Measurements from ENCODE around the gene CYP8B1. TPM values are rescaled to one million over a fixed set of nuclear protein-coding genes. Genes with fewer than 3 reads are reported as not detected.

The CYP8B1 gene
- total and polyA plus RNA-seq, 2 of the 13 experiments (the other 11 are each of a cell fraction or from before 2014, with no cell fraction given), result 0.58 to 2.0 TPM

DNA sequence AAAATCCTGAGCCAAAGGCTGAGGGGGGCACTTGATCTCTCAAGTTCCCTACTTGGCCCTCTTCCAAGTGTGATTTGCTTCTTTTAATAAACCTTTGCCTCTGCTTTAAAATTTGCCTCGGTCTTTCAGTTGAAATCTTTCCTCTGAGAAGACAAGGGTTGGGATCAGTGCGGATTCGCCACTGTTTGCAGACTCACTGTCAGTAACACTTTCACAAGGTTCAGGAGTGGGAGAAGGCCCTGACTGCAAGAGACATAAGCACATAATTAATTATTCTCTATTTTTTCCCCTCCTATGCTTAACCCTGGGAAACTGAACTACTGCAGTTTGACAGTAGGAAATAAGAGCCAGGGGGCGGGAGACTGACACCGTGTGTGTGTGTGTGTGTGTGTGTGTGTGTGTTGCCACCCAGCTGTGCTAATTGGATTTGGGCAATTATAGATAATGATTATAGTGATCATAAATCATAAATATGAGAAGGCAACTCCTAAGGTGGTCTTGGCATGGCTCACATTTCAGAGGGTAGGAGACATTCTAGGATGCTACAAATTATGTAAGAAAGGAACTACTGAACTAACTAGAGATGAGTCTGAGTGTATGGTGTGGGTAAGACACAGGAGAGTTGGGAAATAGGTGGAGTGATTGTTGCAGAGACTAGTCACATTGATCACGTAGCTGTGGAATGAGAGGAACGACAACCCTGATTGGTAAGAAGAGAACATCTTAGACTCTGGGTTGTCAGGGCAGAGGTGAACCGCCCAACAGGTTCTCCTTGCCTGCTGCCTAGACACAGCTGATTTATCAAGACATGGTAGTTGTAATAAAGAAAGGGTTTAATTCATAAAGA lies 24.8 kb upstream of the CYP8B1 start:
- TF ChIP-seq, protein P1, sequence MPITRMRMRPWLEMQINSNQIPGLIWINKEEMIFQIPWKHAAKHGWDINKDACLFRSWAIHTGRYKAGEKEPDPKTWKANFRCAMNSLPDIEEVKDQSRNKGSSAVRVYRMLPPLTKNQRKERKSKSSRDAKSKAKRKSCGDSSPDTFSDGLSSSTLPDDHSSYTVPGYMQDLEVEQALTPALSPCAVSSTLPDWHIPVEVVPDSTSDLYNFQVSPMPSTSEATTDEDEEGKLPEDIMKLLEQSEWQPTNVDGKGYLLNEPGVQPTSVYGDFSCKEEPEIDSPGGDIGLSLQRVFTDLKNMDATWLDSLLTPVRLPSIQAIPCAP (CRISPR knock-in tag; IDR thresholded peaks at IDR 0.05; ENCODE audit: low read depth), result no peak
- no peak for TF ChIP-seq FOXO1 (CRISPR knock-in tag; IDR thresholded peaks at IDR 0.05)
- no peak for TF ChIP-seq ZNF235 (CRISPR knock-in tag; IDR thresholded peaks at IDR 0.05; ENCODE audit: borderline replicate concordance)
- TF ChIP-seq PTBP1 (IDR thresholded peaks at IDR 0.05; ENCODE audit: low read depth, low read length, poor library complexity, severe bottlenecking), result no peak
- no peak for TF ChIP-seq NFE2 (CRISPR knock-in tag; IDR thresholded peaks at IDR 0.05)
- no peak for TF ChIP-seq SRF (IDR thresholded peaks at IDR 0.05; ENCODE audit: low read depth, low read length)
- TF ChIP-seq EED (CRISPR knock-in tag; IDR thresholded peaks at IDR 0.05), result no peak
- no peak for TF ChIP-seq FOXK1 (CRISPR knock-in tag; IDR thresholded peaks at IDR 0.05; ENCODE audit: borderline replicate concordance, low read depth)
- TF ChIP-seq MATR3 (CRISPR knock-in tag; IDR thresholded peaks at IDR 0.05), result no peak
- no peak for TF ChIP-seq ATAD3A (CRISPR knock-in tag; IDR thresholded peaks at IDR 0.05)
- WGBS (ENCODE audit: low lambda C conversion rate), result 55% methylated on average over 8 of the region's 8 CpGs
- no peaks in the 10 kb centered on the region for H3K9me3 ChIP-seq (ENCODE audit: low read length)
- in situ Hi-C loops (cut with HindIII; ENCODE audit: extremely low pct_ligation_motif_present, low pct_unique_long_range_greater_than_20kb) (no loop called here), intact Hi-C loops (cut with micrococcal nuclease; ENCODE audit: unreplicated experiment) (no loop called here)
- H3K9ac ChIP-seq (ENCODE audit: insufficient read depth, low read depth, low read length), result no peak overlapping the region
- H4K20me1 ChIP-seq (ENCODE audit: insufficient read depth, low read length), result no peaks in the 10 kb centered on the region
- H3K79me2 ChIP-seq (ENCODE audit: insufficient read depth, low read length), result no peaks in the 10 kb centered on the region
- H3K4me3 ChIP-seq (replicated peaks in 1 of 3; ENCODE audit: insufficient read depth in 1 of 3, low read depth in 2 of 3, low read length in 3 of 3), result no peak overlapping the region
- H3K36me3 ChIP-seq (replicated peaks in 1 of 2; ENCODE audit: control insufficient read depth in 1 of 2, insufficient read depth in 2 of 2, low read length in 2 of 2), result no peaks in the 10 kb centered on the region
- ChIA-PET POLR2A (no interaction called here), CTCF (ENCODE audit: low intra/inter-chr PET ratio, low total read pairs) (no interaction called here)
- DNase-seq (ENCODE audit: low spot score) (no peak), ATAC-seq (no peak), FAIRE-seq (no peak)
- BruUV-seq (replicated peaks), result no TSS peak
- H2AFZ ChIP-seq (ENCODE audit: low read length), result no peak overlapping the region
- H3K27me3 ChIP-seq (ENCODE audit: control insufficient read depth in 1 of 2, insufficient read depth in 2 of 2, low read length in 2 of 2), result peaks cover 0 to 10% of the 10 kb centered on the region in 2 experiments; a peak in 2 of 5 replicates
- peaks cover 18% of the 10 kb centered on the region for H3K4me1 ChIP-seq (ENCODE audit: insufficient read depth, low read length)
- no peak overlapping the region for H3K27ac ChIP-seq (ENCODE audit: extremely low read length, insufficient read depth, low read length)
- no peak overlapping the region for H3K4me2 ChIP-seq (ENCODE audit: low read depth, low read length)

Data from HepG2 (cell line).